ENCODE data around the gene RACK1. TPM values are rescaled to one million over a fixed set of nuclear protein-coding genes. Genes with fewer than 3 reads are reported as not detected.
A peak's percentile ranks its signal among the peaks of the same experiment; 100 is the strongest.

The RACK1 gene
- total and polyA plus RNA-seq, 4 donors: 310 to 2,255 (median 940) TPM

DNA sequence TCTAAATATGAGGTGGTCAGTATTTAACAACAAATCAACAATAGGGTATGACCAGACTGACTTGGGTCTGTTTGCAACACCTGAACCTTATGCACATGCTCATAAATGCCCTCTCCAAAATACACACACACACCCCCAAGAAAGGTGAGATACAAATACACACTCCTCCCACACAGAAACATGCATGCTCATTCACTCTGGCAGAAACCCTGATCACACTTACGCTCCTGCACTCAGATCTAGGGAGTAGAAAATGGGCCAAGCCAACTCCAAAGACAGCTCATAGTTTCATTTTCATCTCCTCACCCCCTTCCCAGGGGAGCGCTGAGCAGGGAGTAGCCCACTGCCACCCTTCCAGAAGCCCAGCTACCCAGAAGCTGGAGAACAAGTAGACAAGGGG, 50.0 kb downstream of the RACK1 start:
- Histone ChIP-seq H3K9me3 (ENCODE audit: control insufficient read depth in 4 of 4, low read length in 3 of 4) (no peaks in the 10 kb centered on the region), H3K36me3 (ENCODE audit: control insufficient read depth in 4 of 4, insufficient read depth in 3 of 4, low read depth in 1 of 4, low read length in 3 of 4) (no peaks in the 10 kb centered on the region), H3K9ac (ENCODE audit: low read depth in 1 of 2, low read length in 2 of 2) (no peak overlapping the region), H3K4me3 (ENCODE audit: low read depth in 1 of 3, low read length in 3 of 3) (no peak overlapping the region), H3K27me3 (ENCODE audit: control insufficient read depth in 4 of 4, insufficient read depth in 4 of 4, low read length in 3 of 4) (no peaks in the 10 kb centered on the region), H3K27ac (ENCODE audit: low read depth in 1 of 2, low read length in 2 of 2) (no peak overlapping the region), H3K4me1 (ENCODE audit: control insufficient read depth in 4 of 4, insufficient read depth in 4 of 4, low read length in 3 of 4) (peaks cover 4 to 34% (median 24%) of the 10 kb centered on the region in 4 donors)
- TF ChIP-seq TAF1 (conservative IDR thresholded peaks at IDR 0.05) (no peak), RXRA (IDR thresholded peaks at IDR 0.05) (peak in 1 of 2 donors; percentile 33)
- DNase-seq (ENCODE audit: low spot score): no peak
- 80% methylated on average over 2 of the region's 2 CpGs for WGBS

- H3K4me3 ChIP-seq (ENCODE audit: low read depth in 1 of 3, low read length in 3 of 3): peak overlapping the region; percentile 76 to 89 (median 77)
- peak overlapping the region; percentile 19 to 30 for H3K9ac ChIP-seq (ENCODE audit: low read depth in 1 of 2, low read length in 2 of 2)
- peak overlapping the region in 1 of 2 donors; percentile 78 for H3K27ac ChIP-seq (ENCODE audit: low read depth in 1 of 2, low read length in 2 of 2)
- WGBS: 58% methylated on average over 12 of the region's 12 CpGs
- peaks cover 4 to 39% (median 27%) of the 10 kb centered on the region in 4 donors for H3K4me1 ChIP-seq (ENCODE audit: control insufficient read depth in 4 of 4, insufficient read depth in 4 of 4, low read length in 3 of 4)
- no peaks in the 10 kb centered on the region for H3K9me3 ChIP-seq (ENCODE audit: control insufficient read depth in 4 of 4, low read length in 3 of 4)
- no peak for TF ChIP-seq YY1 (IDR thresholded peaks at IDR 0.05)
- no peak for TF ChIP-seq FOXA2 (IDR thresholded peaks at IDR 0.05)
- TF ChIP-seq HNF4A (conservative IDR thresholded peaks at IDR 0.05): peak in 1 of 2 donors; percentile 13
- no peak for TF ChIP-seq EGR1 (IDR thresholded peaks at IDR 0.05; ENCODE audit: low read depth in 2 of 2)
- no peak for TF ChIP-seq FOXA1 (IDR thresholded peaks at IDR 0.05)
- H3K27me3 ChIP-seq (ENCODE audit: control insufficient read depth in 4 of 4, insufficient read depth in 4 of 4, low read length in 3 of 4): no peaks in the 10 kb centered on the region
- no peaks in the 10 kb centered on the region for H3K36me3 ChIP-seq (ENCODE audit: control insufficient read depth in 4 of 4, insufficient read depth in 3 of 4, low read depth in 1 of 4, low read length in 3 of 4)
- DNase-seq (ENCODE audit: low spot score): no peak
Observed at GRCh38 chr5:181192337-181193046, 51.2 kb downstream of the RACK1 start.

DNA sequence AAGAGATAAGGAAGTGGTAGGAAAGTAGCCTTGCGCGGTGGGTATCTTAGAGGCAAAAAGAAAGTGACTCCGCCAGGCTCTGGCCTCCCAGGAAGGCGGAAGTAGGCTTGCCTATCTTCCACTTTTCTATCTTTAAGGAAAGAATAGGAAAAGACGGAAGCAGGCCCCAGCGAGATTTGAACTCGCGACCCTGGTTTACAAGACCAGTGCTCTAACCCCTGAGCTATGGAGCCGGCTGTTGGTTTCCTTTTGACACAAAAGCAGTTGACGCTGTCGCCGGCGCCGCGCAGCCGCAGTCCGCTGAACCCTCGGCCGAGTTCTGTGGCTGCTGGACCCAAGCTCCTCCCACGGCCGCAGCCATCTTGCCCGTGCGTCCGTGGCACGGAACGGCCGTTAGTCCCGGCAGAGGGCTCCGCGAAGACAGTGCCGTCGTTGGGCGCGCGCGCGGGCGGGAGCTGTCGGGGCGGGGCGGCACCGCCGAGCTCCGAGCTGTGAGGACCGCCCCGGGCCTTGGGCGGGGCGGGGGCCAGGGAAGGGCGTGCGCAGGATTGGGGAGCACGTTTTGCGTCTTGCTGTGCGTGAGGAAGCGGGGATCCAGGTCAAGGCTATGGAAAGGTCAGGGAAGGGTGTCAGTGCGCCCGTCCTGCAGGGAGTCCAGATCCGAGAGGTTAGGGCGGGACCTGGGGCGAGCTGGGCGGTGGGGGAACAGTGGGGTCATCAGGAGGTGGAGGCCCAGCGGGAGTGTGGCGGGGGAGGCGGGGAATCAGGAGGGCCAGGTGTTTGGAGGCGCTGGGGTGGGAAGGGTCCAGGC, 52.0 kb downstream of the RACK1 start:
- WGBS: under 1% methylated on average over 64 of the region's 64 CpGs
- Histone ChIP-seq H3K36me3 (ENCODE audit: control insufficient read depth in 4 of 4, insufficient read depth in 3 of 4, low read depth in 1 of 4, low read length in 3 of 4) (no peaks in the 10 kb centered on the region), H3K9ac (ENCODE audit: low read depth in 1 of 2, low read length in 2 of 2) (peak overlapping the region; percentile 33 to 44), H3K4me3 (ENCODE audit: low read depth in 1 of 3, low read length in 3 of 3) (peak overlapping the region; percentile 76 to 89 (median 77)), H3K27me3 (ENCODE audit: control insufficient read depth in 4 of 4, insufficient read depth in 4 of 4, low read length in 3 of 4) (no peaks in the 10 kb centered on the region), H3K27ac (ENCODE audit: low read depth in 1 of 2, low read length in 2 of 2) (peak overlapping the region; percentile 78 to 88), H3K4me1 (ENCODE audit: control insufficient read depth in 4 of 4, insufficient read depth in 4 of 4, low read length in 3 of 4) (peaks cover 4 to 39% (median 27%) of the 10 kb centered on the region in 4 donors), H3K9me3 (ENCODE audit: control insufficient read depth in 4 of 4, low read length in 3 of 4) (no peaks in the 10 kb centered on the region)
- DNase-seq (ENCODE audit: low spot score): peak; percentile 99
- TF ChIP-seq, protein P1, sequence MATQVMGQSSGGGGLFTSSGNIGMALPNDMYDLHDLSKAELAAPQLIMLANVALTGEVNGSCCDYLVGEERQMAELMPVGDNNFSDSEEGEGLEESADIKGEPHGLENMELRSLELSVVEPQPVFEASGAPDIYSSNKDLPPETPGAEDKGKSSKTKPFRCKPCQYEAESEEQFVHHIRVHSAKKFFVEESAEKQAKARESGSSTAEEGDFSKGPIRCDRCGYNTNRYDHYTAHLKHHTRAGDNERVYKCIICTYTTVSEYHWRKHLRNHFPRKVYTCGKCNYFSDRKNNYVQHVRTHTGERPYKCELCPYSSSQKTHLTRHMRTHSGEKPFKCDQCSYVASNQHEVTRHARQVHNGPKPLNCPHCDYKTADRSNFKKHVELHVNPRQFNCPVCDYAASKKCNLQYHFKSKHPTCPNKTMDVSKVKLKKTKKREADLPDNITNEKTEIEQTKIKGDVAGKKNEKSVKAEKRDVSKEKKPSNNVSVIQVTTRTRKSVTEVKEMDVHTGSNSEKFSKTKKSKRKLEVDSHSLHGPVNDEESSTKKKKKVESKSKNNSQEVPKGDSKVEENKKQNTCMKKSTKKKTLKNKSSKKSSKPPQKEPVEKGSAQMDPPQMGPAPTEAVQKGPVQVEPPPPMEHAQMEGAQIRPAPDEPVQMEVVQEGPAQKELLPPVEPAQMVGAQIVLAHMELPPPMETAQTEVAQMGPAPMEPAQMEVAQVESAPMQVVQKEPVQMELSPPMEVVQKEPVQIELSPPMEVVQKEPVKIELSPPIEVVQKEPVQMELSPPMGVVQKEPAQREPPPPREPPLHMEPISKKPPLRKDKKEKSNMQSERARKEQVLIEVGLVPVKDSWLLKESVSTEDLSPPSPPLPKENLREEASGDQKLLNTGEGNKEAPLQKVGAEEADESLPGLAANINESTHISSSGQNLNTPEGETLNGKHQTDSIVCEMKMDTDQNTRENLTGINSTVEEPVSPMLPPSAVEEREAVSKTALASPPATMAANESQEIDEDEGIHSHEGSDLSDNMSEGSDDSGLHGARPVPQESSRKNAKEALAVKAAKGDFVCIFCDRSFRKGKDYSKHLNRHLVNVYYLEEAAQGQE (IDR thresholded peaks at IDR 0.05): no peak
- TF ChIP-seq RXRA (IDR thresholded peaks at IDR 0.05) (peak; percentile 32 to 74), RAD21 (IDR thresholded peaks at IDR 0.05) (no peak), FOXA2 (IDR thresholded peaks at IDR 0.05) (no peak), MAX (IDR thresholded peaks at IDR 0.05) (peak; percentile 85), FOXA1 (IDR thresholded peaks at IDR 0.05) (no peak), SP1 (IDR thresholded peaks at IDR 0.05) (peak; percentile 28), GABPA (IDR thresholded peaks at IDR 0.05 in 1 of 2, conservative IDR thresholded peaks at IDR 0.05 in 1 of 2) (peak; percentile 37 to 60), JUND (IDR thresholded peaks at IDR 0.05) (peak in 1 of 2 donors; percentile 32), TAF1 (conservative IDR thresholded peaks at IDR 0.05) (no peak), YY1 (IDR thresholded peaks at IDR 0.05) (peak; percentile 97), NR2F2 (IDR thresholded peaks at IDR 0.05) (peak; percentile 79), EGR1 (IDR thresholded peaks at IDR 0.05; ENCODE audit: low read depth in 2 of 2) (peak; percentile 68 to 87), ZBTB33 (IDR thresholded peaks at IDR 0.05) (no peak), HNF4G (IDR thresholded peaks at IDR 0.05) (no peak), HNF4A (conservative IDR thresholded peaks at IDR 0.05) (peak; percentile 32 to 39)
- TF ChIP-seq, protein P2, sequence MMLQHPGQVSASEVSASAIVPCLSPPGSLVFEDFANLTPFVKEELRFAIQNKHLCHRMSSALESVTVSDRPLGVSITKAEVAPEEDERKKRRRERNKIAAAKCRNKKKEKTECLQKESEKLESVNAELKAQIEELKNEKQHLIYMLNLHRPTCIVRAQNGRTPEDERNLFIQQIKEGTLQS (IDR thresholded peaks at IDR 0.05): peak; percentile 100
- TF ChIP-seq, protein P3, sequence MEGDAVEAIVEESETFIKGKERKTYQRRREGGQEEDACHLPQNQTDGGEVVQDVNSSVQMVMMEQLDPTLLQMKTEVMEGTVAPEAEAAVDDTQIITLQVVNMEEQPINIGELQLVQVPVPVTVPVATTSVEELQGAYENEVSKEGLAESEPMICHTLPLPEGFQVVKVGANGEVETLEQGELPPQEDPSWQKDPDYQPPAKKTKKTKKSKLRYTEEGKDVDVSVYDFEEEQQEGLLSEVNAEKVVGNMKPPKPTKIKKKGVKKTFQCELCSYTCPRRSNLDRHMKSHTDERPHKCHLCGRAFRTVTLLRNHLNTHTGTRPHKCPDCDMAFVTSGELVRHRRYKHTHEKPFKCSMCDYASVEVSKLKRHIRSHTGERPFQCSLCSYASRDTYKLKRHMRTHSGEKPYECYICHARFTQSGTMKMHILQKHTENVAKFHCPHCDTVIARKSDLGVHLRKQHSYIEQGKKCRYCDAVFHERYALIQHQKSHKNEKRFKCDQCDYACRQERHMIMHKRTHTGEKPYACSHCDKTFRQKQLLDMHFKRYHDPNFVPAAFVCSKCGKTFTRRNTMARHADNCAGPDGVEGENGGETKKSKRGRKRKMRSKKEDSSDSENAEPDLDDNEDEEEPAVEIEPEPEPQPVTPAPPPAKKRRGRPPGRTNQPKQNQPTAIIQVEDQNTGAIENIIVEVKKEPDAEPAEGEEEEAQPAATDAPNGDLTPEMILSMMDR (IDR thresholded peaks at IDR 0.05; ENCODE audit: low read depth, low read length, missing input control): no peak

Data from liver (tissue), 9 donors.